Fibroblast of mammary gland (primary cell): ENCODE measurements around the gene NTM.

Experiments
- DNase-seq: peaks from one replicate; pipeline ENCODE4 v3.0.0-alpha.2; 2010; ENCODE audit warnings: low read depth
- H3K4me3 ChIP-seq: 2 replicates; pipeline ENCODE4 v1.5.1; 2011; ENCODE audit warnings: low read depth, mild to moderate bottlenecking, low read length, moderate library complexity; ENCODE audit not compliant: control insufficient read depth
- TF ChIP-seq, protein P1 (sequence below): conservative IDR thresholded peaks from 2 replicates; pipeline ENCODE4 v1.5.1; 2011; ENCODE audit warnings: low read depth, low read length, inconsistent platforms; ENCODE audit not compliant: control insufficient read depth, insufficient read depth

Gene NTM

DNA sequence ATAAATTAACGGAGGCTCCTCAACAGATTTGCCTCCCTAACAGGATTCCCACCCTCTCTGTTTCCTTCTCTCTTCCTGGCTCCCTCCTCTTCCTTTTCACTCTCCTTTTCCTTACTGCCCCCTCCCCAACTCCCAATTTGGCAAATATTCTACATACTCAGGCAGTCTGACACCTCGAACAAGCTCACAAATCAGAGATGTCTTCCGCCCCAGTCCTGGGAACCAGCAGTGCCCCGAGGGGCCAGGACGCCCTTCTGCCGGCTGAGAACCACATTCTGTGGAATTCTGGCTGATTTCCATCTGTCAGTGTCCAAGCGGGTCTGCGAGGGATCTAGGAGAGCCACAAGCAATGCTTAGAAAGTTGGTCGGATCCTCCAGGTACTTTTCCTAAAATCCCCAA lies 94.0 kb downstream of the NTM start:
- no peak overlapping the region for H3K4me3 ChIP-seq
- TF ChIP-seq, protein P1, sequence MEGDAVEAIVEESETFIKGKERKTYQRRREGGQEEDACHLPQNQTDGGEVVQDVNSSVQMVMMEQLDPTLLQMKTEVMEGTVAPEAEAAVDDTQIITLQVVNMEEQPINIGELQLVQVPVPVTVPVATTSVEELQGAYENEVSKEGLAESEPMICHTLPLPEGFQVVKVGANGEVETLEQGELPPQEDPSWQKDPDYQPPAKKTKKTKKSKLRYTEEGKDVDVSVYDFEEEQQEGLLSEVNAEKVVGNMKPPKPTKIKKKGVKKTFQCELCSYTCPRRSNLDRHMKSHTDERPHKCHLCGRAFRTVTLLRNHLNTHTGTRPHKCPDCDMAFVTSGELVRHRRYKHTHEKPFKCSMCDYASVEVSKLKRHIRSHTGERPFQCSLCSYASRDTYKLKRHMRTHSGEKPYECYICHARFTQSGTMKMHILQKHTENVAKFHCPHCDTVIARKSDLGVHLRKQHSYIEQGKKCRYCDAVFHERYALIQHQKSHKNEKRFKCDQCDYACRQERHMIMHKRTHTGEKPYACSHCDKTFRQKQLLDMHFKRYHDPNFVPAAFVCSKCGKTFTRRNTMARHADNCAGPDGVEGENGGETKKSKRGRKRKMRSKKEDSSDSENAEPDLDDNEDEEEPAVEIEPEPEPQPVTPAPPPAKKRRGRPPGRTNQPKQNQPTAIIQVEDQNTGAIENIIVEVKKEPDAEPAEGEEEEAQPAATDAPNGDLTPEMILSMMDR: no peak
- no peak for DNase-seq

DNA sequence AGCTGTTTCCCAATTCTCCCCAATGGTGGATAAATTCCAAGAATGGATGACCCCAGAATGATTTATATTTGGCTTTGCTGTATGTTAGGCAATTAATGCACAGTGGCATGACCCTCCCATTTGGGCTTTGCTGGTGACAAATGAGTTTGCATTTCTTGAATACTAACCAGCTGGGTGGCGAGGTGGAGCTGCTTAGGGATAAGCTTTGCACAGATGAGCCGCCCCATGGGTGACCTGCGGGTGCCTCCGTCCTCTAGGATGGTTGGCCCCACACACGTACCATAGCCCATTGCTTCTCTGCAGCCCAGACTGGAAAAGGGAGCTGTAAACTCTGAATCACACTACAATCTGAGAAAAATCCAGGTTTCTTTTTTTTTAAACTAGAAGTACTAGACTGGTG lies 94.6 kb downstream of the NTM start:
- DNase-seq: no peak
- no peak overlapping the region for H3K4me3 ChIP-seq
- TF ChIP-seq, protein P1: no peak

DNA sequence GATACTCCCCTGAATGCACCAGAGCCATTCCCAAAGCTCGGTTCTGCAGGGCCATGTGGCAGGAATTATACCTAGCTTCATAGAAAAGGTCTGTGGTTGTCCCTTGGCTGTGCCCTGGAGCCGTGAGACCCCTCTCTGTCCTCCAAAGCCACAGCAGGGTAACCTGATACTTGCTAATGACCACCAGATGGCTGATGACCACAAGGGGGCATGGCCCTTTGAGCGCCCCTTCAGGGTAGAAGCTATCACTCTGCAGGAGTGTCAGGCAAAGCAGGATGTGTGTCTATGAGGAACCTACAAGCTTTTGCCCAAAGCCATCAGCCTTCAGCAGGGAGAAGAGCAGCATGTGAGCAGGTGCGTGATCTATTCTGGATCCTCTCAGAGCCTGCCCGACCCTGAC lies 95.3 kb downstream of the NTM start:
- TF ChIP-seq, protein P1: no peak
- H3K4me3 ChIP-seq: no peak overlapping the region
- DNase-seq: no peak

DNA sequence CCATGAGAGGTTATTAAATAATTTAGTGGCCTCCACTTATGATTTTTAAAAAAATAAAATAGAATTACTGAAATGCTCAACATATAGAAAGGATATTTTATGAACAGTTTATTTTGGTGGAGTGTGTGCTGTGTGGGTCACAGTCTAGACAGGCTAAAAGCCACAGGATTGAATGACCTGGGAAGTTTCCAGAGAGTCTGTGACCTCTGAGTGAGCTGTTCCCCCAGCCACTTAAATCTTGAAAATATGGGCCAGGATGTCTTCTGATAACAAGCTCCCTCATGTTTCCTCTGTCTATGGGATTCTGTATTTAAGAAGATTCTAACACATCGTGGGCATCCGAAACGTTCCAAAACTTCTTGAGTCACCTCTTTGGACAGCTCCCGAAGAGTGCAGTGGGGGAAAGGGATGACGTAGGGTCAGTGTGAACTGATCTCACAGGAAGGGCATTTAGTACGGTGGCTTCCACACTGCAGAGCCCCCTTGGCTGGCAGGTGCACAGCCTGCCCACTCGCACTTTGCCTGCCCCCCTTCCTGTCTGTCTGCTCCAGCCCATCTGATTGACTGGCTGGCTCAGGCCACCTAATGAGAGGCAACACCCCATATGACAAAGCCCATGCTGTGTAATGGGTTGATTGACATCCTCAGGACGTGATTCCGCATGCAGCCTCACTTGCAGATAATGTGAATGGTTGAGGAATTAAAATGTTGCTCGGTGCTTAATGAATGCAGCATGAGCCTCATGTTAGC lies 97.4 kb downstream of the NTM start:
- no peak for DNase-seq
- TF ChIP-seq, protein P1: no peak
- no peak overlapping the region for H3K4me3 ChIP-seq

DNA sequence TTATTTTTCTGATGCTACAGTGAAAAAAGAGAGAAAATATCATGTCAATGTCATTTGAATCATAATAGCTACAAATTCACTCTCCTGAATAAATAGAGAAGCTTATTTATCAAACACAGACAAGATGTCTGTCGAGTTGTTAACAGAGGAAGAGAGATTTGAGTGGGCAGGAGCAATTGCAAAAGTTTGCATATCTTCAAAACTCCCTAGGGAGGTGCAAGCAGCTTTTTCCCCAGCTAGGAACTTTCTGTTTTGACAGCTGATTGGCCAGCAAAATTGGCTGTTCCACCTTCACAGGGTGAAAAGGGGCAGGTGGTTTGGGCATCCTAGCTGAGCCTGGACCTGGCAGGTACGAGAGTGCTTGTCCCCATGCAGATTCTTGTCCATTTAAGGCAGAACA lies 98.2 kb downstream of the NTM start:
- no peak overlapping the region for H3K4me3 ChIP-seq
- DNase-seq: peak; percentile 6
- TF ChIP-seq, protein P1: no peak

DNA sequence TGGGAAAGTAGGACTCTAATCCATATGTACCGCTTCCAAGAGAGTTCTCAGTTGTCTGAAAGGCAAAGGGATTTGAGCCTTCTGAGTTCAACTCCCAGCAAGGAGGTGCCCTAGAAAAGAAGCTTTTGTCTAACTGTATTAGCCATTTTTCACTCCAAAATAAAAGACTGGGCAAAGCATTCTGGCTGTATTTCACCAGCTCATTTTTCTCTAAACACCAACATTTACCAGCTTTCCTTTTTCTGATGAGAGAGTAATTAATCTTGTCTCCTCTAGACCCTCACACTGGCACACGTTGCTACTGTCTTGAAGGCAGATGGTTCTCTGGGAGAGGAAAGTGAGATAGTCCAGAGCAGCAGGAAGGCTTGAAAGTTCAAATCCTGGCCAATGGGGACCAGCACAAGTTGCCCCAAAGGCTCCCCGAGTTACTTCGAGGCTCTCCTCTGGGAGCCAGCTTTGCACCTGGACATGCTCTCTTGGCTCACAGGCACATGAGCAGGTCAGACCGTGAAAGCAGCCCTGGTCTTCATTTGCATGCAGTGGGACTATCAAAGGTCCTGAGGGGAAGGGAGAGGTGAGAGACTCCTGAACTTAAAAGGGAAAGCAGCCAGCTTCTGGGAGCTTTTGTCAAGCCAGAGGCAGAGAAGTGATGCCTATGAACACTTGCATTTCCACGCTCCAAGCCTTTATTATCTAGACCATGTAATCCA lies 100.0 kb downstream of the NTM start:
- DNase-seq: no peak
- H3K4me3 ChIP-seq: no peak overlapping the region
- TF ChIP-seq, protein P1: no peak
